ENCODE data around the gene AZU1.
A peak's percentile ranks its signal among the peaks of the same experiment; 100 is the strongest.

The AZU1 gene

GRCh38 chr19:827710-828321, at the start of gene AZU1:
AZU1 (plus strand) TSS chr19:827837; CDS start chr19:827847, 10 bp downstream.
- no peak for DNase-seq

GRCh38 chr19:778910-779653, 48.6 kb upstream of the AZU1 start:
- no peak for DNase-seq

- no peak for DNase-seq
Observed at GRCh38 chr19:780935-781334, 46.7 kb upstream of the AZU1 start.

- no peak for DNase-seq
Observed at GRCh38 chr19:781800-782184, 45.8 kb upstream of the AZU1 start.

- DNase-seq = no peak
Observed at GRCh38 chr19:782185-782877, 45.3 kb upstream of the AZU1 start.

GRCh38 chr19:782878-783668, 44.6 kb upstream of the AZU1 start:
- DNase-seq = no peak

GRCh38 chr19:784541-784940, 43.1 kb upstream of the AZU1 start:
- no peak for DNase-seq

GRCh38 chr19:787536-787935, 40.1 kb upstream of the AZU1 start:
- DNase-seq = no peak

- no peak for DNase-seq
Observed at GRCh38 chr19:788686-788982, 39.0 kb upstream of the AZU1 start.

- DNase-seq = no peak
Observed at GRCh38 chr19:788983-789700, 38.5 kb upstream of the AZU1 start.

- DNase-seq = no peak
Observed at GRCh38 chr19:789701-790060, 38.0 kb upstream of the AZU1 start.

- no peak for DNase-seq
Observed at GRCh38 chr19:791007-791566, 36.5 kb upstream of the AZU1 start.

GRCh38 chr19:791567-792305, 35.9 kb upstream of the AZU1 start:
- DNase-seq = no peak

GRCh38 chr19:792306-792885, 35.2 kb upstream of the AZU1 start:
- DNase-seq = no peak

GRCh38 chr19:793806-794205, 33.8 kb upstream of the AZU1 start:
- DNase-seq = no peak

- no peak for DNase-seq
Observed at GRCh38 chr19:795073-795611, 32.5 kb upstream of the AZU1 start.

- no peak for DNase-seq
Observed at GRCh38 chr19:795691-796581, 31.7 kb upstream of the AZU1 start.

GRCh38 chr19:796692-797527, 30.7 kb upstream of the AZU1 start, which contains the start of gene PTBP1:
PTBP1 (plus strand) TSS chr19:797452; CDS start chr19:797498, 46 bp downstream.
- peak; percentile 99 for DNase-seq
